B cell (primary cell): Measurements from ENCODE around the gene DNAJC6. TPM values are rescaled to one million over a fixed set of nuclear protein-coding genes. Genes with fewer than 3 reads are reported as not detected.

Source experiments
- ATAC-seq: fragments of 200-7000 bp; cut with Tn5 transposase; one replicate; pipeline ENCODE4 v1.10.0; 2021; ENCODE audit warnings: low read depth, mild to moderate bottlenecking, moderate number of reproducible peaks, moderate library complexity
- CTCF ChIA-PET: fragments of 350-600 bp; sonication (Branson Sonifier 250); formaldehyde crosslinking; loops from one replicate; lab custom pipeline; 2021; ENCODE audit warnings: antibody characterized with exemption, inconsistent platforms; lab: Charles Lee
- POLR2A ChIA-PET: fragments of 350-600 bp; sonication (Branson Sonifier 250); formaldehyde crosslinking; loops from one replicate; lab custom pipeline; 2021; ENCODE audit warnings: antibody characterized with exemption; lab: Charles Lee
- DNase-seq: peaks from one replicate; pipeline ENCODE4 v3.0.0; 2013
- H2AFZ ChIP-seq: 2 replicates; pipeline ENCODE4 v1.6.1; 2012; ENCODE audit warnings: mild to moderate bottlenecking, low read depth, low read length; ENCODE audit not compliant: insufficient read depth, poor library complexity, severe bottlenecking
- H3K27ac ChIP-seq, 2 donors: 1 replicate in 1 of 2; 2 replicates in 1 of 2; pipeline ENCODE4 v1.5.1; 2012 to 2013; ENCODE audit warnings: low read length in 2 of 2, mild to moderate bottlenecking in 2 of 2, moderate library complexity in 1 of 2
- H3K27me3 ChIP-seq, 4 experiments: fragments of 200-600 bp in 1 of 4; sonication (generic) in 1 of 4; replicated peaks in 1 of 4; 1 replicate in 2 of 4; 2 replicates in 2 of 4; pipeline versions ENCODE4 v1.6.1 to v1.7.0; 2013 to 2016; ENCODE audit warnings: low read length in 3 of 4, mild to moderate bottlenecking in 2 of 4, mixed read lengths in 1 of 4, moderate library complexity in 1 of 4; ENCODE audit not compliant: insufficient read depth in 4 of 4, control insufficient read depth in 3 of 4; ENCODE audit errors: control extremely low read depth in 1 of 4
- H3K36me3 ChIP-seq, 2 experiments: replicated peaks in 1 of 2; 1 replicate in 1 of 2; 2 replicates in 1 of 2; pipeline versions ENCODE4 v1.6.1 to v1.7.1; 2013; ENCODE audit warnings: low read length in 1 of 2; ENCODE audit not compliant: insufficient read depth in 2 of 2, control insufficient read depth in 1 of 2; ENCODE audit errors: control extremely low read depth in 1 of 2, extremely low read depth in 1 of 2
- H3K4me1 ChIP-seq, 2 donors: fragments of 200-600 bp in 1 of 2; sonication (generic) in 1 of 2; 1 replicate in 1 of 2; 2 replicates in 1 of 2; pipeline versions ENCODE4 v1.5.1 to v1.6.1; 2013 to 2017; ENCODE audit warnings: low read length in 2 of 2; ENCODE audit not compliant: control insufficient read depth in 2 of 2, insufficient read depth in 2 of 2
- H3K4me2 ChIP-seq: replicated peaks from 2 replicates; pipeline ENCODE3; 2012; ENCODE audit warnings: mild to moderate bottlenecking, low read depth, low read length; ENCODE audit not compliant: poor library complexity, severe bottlenecking
- H3K4me3 ChIP-seq, 5 experiments: fragments of 200-600 bp in 1 of 5; sonication (generic) in 1 of 5; 1 replicate in 3 of 5; 2 replicates in 2 of 5; pipeline versions ENCODE4 v1.5.1 to v1.7.0; 2011 to 2016; ENCODE audit warnings: low read length in 4 of 5, mild to moderate bottlenecking in 4 of 5, low read depth in 2 of 5, control low read depth in 1 of 5, moderate library complexity in 1 of 5; ENCODE audit not compliant: insufficient read depth in 1 of 5; ENCODE audit errors: control extremely low read depth in 1 of 5, extremely low read depth in 1 of 5
- H3K79me2 ChIP-seq: fragments of 200-600 bp; sonication (generic); one replicate; pipeline ENCODE4 v1.6.0; 2016; ENCODE audit warnings: low read length; ENCODE audit not compliant: control insufficient read depth, insufficient read depth
- H3K9ac ChIP-seq: fragments of 200-600 bp; sonication (generic); 2 replicates; pipeline ENCODE4 v1.6.1; 2017; ENCODE audit warnings: mild to moderate bottlenecking, low read length, moderate library complexity
- H3K9me3 ChIP-seq, 3 donors: one replicate each; pipeline versions ENCODE4 v1.6.1 to v1.7.1; 2013; ENCODE audit warnings: low read length in 2 of 3; ENCODE audit not compliant: control insufficient read depth in 2 of 3, insufficient read depth in 1 of 3; ENCODE audit errors: control extremely low read depth in 1 of 3
- H4K20me1 ChIP-seq: 2 replicates; pipeline ENCODE4 v1.6.0; 2012; ENCODE audit warnings: mild to moderate bottlenecking, low read length; ENCODE audit not compliant: insufficient read depth, control insufficient read depth, poor library complexity, severe bottlenecking
- H3K27ac Mint-ChIP-seq: one replicate; pipeline ENCODE4 v1.8.0; 2021; ENCODE audit warnings: mixed read lengths
- H3K27me3 Mint-ChIP-seq: one replicate; pipeline ENCODE4 v1.8.0; 2021; ENCODE audit warnings: mixed read lengths
- H3K4me1 Mint-ChIP-seq: one replicate; pipeline ENCODE4 v1.8.0; 2021; ENCODE audit warnings: mixed read lengths
- H3K4me3 Mint-ChIP-seq: one replicate; pipeline ENCODE4 v1.8.0; 2021; ENCODE audit warnings: mixed read lengths
- H3K9me3 Mint-ChIP-seq: one replicate; pipeline ENCODE4 v1.8.0; 2022; ENCODE audit warnings: mixed read lengths; ENCODE audit not compliant: insufficient read depth
- CTCF ChIP-seq: fragments of 200-600 bp; IDR thresholded peaks from one replicate; pipeline ENCODE4 v1.8.0; 2022; ENCODE audit warnings: antibody characterized with exemption, mild to moderate bottlenecking
- EZH2 ChIP-seq: IDR thresholded peaks from 2 replicates; pipeline ENCODE4 v1.6.1; 2012; ENCODE audit warnings: borderline replicate concordance, low read depth, mild to moderate bottlenecking, moderate library complexity, low read length; ENCODE audit not compliant: insufficient read depth, poor library complexity, severe bottlenecking
- WGBS: methylation state at CpG from one replicate; pipeline ENCODE4 v1.1.5; 2013; ENCODE audit warnings: missing lambda C conversion rate; ENCODE audit not compliant: insufficient coverage; 5-methylcytosine and 5-hydroxymethylcytosine counted together
- intact Hi-C: fragments of 100-400 bp; cut with micrococcal nuclease; formaldehyde crosslinking; loops from one replicate; pipeline ENCODE4 v1.10.0; 2022
- polyA plus RNA-seq: library from polyadenylated mRNA; depleted of rRNA; stranded (reverse); fragments of >200 nt; gene quantifications from 2 replicates; pipeline ENCODE4 v1.2.3, GENCODE V29; 2012
- total RNA-seq, 2 donors: library from RNA; stranded (reverse); fragments of 120-200 nt in 1 of 2; gene quantifications; 1 replicate in 1 of 2; 2 replicates in 1 of 2; pipeline versions ENCODE4 v1.2.3 to v1.2.4, GENCODE V29; 2013 to 2022

The DNAJC6 gene
- total and polyA plus RNA-seq, 2 donors (not counting 1 experiment from before 2014, with no cell fraction given), result 0.12 to 0.69 TPM

GRCh38 chr1:65440322-65440900 is 131.1 kb downstream of the DNAJC6 start:
- H2AFZ ChIP-seq, result no peak overlapping the region
- no peak overlapping the region for H3K9ac ChIP-seq
- H4K20me1 ChIP-seq, result no peaks in the 10 kb centered on the region
- no peak overlapping the region for H3K27ac ChIP-seq
- H3K27ac Mint-ChIP-seq, result no peak overlapping the region
- TF ChIP-seq CTCF (no peak), EZH2 (no peak)
- ChIA-PET POLR2A (no interaction called here), CTCF (interaction anchor here (1.4 kb wide), 1 partner anchor 10 kb away, joined by 6 read pairs; no protein-coding TSS in a partner anchor)
- WGBS, result 80% methylated on average over 8 of the region's 12 CpGs
- no peaks in the 10 kb centered on the region for H3K9me3 ChIP-seq
- H3K4me2 ChIP-seq, result no peak overlapping the region
- no peaks in the 10 kb centered on the region for H3K79me2 ChIP-seq
- H3K27me3 Mint-ChIP-seq, result no peaks in the 10 kb centered on the region
- H3K36me3 ChIP-seq, result no peaks in the 10 kb centered on the region
- no peak overlapping the region for H3K4me3 Mint-ChIP-seq
- intact Hi-C loops, result no loop called here
- ATAC-seq (no peak), DNase-seq (no peak)
- H3K4me1 ChIP-seq, result no peaks in the 10 kb centered on the region
- no peaks in the 10 kb centered on the region for H3K4me1 Mint-ChIP-seq
- no peak overlapping the region for H3K4me3 ChIP-seq
- no peaks in the 10 kb centered on the region for H3K9me3 Mint-ChIP-seq
- H3K27me3 ChIP-seq, result no peaks in the 10 kb centered on the region

DNA sequence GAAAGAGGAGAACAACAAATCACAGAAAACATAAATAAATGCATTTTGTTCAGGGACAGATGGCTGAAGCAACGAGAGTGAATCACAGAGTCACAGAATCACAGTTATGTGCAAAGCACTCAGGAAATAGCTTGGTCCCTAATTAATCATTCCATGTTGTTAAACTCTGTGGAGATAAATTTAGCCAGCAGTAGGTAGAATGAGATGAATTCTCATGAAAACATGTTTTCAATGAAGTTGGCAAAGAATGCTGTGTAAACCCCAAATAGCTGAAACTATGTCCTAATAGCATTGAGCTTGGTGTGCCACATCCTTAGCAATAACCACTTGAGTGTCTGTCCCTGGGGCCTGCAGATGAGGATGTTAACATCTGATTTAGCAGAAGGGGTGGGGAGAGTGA is 131.6 kb downstream of the DNAJC6 start:
- Histone ChIP-seq H2AFZ (no peak overlapping the region), H4K20me1 (no peaks in the 10 kb centered on the region), H3K4me1 (no peaks in the 10 kb centered on the region), H3K27ac (no peak overlapping the region), H3K79me2 (no peaks in the 10 kb centered on the region), H3K36me3 (no peaks in the 10 kb centered on the region), H3K4me3 (no peak overlapping the region), H3K9ac (no peak overlapping the region), H3K27me3 (no peaks in the 10 kb centered on the region), H3K9me3 (no peaks in the 10 kb centered on the region), H3K4me2 (no peak overlapping the region)
- Mint-ChIP-seq H3K27me3 (no peaks in the 10 kb centered on the region), H3K27ac (no peak overlapping the region), H3K4me3 (no peak overlapping the region), H3K4me1 (no peaks in the 10 kb centered on the region), H3K9me3 (no peaks in the 10 kb centered on the region)
- ChIA-PET POLR2A (no interaction called here), CTCF (interaction anchor here (1.4 kb wide), 1 partner anchor 10 kb away, joined by 6 read pairs; no protein-coding TSS in a partner anchor)
- DNase-seq (no peak), ATAC-seq (no peak)
- no CpG with 5 or more reads among the region's 1 CpG for WGBS
- intact Hi-C loops, result no loop called here
- TF ChIP-seq EZH2, result no peak
- TF ChIP-seq CTCF, result no peak
